Stimulated activated CD8-positive, alpha-beta memory T cell treated with anti-CD3 and anti-CD28 coated beads, Interleukin-12 subunit alpha, Interleukin-12 subunit beta, amount 100 ng/mL, for 4 hours (primary cell): ENCODE data around the gene SSBP3.
A peak's percentile ranks its signal among the peaks of the same experiment; 100 is the strongest.
"Not testable (repeated sequence)": the region's sequence is repeated elsewhere in the genome, so short reads cannot be mapped to it uniquely, and the experiment has no call there.

Source experiments
- DNase-seq: peaks from one replicate; pipeline ENCODE4 v3.0.0-alpha.2; 2020; ENCODE audit warnings: low read depth

SSBP3 gene

DNA sequence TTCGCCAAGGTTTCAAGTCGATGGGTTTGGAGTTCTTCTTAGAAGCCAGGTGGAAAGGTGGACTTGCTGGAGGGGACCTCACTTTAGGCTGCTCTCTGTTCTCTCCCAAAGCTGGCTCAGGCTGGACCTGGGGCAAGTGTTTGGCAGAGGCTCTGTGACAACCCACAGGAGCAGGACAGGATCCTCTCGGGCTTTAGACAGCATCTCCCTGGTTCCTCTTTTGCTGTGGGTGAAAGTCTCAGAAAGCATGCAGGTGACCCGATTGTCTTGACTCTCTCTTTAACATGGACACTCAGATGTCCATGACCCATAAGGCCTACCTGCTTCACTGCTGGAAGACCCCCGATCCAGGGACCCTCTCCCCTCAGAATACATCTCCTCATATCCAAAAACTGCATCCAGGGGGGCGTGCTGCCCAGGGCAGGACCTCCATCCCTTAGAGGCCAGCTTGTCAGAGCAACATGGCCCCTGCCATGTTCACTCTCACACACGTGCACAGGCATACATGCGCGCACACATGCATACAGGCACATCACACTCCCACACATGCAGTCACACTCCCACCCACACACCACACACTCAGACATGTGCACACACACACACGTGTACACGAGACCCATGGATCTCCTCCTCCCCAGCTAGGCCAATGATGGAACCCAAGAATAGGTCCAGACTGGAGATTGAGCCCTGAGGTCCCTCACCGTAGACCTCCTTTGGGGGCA, 184.9 kb downstream of the SSBP3 start:
- no peak for DNase-seq

DNA sequence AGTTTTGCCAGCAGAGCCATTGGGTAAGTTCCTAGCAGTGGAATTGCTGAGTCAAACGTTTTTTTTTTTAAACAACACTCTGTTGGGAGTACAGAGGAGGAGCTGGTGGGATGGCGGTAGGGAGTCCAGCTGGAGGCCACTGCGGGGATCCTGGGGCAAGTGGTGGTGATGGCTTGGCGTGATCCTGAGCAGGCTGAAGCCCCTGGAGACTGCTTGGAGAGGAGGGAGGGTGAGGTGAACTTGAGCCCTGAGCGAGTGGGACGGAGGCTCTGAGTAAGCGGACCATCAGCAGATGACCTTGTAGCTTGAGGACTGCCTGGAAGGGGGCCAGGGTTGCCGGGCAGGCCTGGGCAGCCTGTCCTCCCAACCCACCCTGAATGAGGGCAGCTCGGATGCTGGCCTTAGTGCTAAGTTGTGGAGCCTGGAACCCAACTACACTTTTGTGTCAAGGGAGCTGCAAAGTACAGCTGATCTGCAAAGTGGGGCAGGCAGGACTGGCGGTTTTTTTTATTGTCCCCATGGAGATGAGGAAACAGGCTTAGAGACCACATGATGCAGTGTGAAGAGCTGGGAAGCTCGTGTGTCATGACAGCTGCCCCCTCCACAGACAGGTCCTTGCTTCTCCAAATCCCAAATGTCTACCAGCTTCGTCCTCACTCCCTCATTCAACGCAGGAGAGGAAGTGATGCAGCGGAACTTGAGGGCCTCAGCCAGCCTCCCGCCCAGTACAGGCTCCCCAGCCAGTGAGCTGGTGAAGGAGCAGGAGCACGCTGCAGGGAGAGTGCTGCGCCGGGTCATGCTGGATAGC, 186.0 kb downstream of the SSBP3 start:
- DNase-seq: no peak

DNA sequence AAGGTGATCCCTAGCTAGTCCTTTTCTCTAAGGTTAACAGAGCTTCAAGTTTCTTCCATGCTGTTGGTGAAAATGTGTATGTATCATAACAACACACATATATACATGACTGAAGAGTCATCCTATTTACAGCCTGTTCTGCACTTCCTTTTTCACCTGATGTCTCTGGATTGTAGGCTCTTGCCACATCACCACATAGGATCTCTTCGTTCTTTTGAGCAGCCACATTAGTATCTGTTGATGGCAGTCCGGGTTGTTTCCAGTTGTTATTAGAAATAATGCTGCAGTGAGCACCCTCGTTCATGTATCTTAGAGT, 186.5 kb downstream of the SSBP3 start:
- DNase-seq: no peak

DNA sequence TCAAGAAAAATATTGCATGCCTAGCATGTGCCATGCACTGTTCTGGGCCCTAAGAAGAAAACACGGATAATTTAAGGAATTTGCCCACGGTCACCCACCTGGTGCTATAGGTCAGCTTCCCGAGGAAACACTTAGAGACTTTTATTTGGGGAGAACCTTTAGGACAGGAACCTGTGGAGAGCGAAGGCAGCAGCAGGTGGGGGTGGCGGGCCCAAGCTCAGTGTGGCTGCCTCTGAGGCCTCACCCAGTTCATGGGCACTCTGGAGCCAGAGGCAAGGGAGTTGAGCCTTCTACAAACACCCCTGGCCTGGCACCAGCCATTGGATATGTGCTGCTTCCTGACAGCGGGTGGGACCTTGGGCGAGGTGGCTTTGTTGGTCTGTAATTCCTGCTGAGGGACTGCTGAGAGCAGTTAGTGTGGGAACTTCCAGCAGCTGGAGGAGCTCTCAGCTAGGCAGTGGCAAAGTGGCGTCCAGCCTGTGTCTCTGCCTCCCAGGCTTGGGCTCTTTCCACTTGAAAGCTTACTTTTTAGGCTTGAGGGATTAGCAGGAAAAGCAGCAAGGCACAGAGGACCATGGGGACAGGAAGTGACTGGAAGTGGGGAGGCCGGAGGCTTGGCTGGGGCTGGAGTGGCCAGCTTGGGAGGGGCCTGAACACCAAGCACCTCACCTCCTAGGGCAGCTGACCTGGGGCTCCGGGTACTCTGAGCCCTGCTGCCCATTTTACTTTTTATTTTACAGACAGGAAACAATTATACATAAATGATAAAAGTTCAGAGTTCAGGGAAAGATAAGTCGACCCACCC, 187.1 kb downstream of the SSBP3 start:
- no peak for DNase-seq

GRCh38 chr1:54215523-54215922, 190.7 kb downstream of the SSBP3 start:
- no peak for DNase-seq

- DNase-seq: no peak
Measured at GRCh38 chr1:54212872-54213271, 193.3 kb downstream of the SSBP3 start.

GRCh38 chr1:54207896-54208295, 198.3 kb downstream of the SSBP3 start:
- not testable (repeated sequence) for DNase-seq

DNA sequence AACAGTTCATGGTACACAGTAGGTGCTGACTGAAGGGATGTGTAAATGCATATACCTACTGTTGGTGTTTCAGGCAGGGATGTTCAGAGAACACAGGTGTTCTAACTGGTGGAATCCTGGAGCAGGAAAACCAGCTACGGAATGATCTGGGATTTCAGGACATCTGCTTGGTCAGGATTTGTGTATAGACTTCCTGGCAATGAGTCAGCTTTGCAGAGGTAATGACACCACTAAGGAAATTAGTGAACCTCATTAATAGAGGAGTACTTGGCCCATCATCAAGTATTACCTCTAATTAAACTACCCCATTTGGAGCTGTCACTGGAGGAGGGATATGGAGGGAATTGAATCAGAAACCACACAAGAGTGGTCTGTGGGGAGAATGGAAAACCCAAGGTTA, 198.9 kb downstream of the SSBP3 start:
- DNase-seq: no peak

GRCh38 chr1:54204199-54204598, 202.0 kb downstream of the SSBP3 start:
- no peak for DNase-seq

DNA sequence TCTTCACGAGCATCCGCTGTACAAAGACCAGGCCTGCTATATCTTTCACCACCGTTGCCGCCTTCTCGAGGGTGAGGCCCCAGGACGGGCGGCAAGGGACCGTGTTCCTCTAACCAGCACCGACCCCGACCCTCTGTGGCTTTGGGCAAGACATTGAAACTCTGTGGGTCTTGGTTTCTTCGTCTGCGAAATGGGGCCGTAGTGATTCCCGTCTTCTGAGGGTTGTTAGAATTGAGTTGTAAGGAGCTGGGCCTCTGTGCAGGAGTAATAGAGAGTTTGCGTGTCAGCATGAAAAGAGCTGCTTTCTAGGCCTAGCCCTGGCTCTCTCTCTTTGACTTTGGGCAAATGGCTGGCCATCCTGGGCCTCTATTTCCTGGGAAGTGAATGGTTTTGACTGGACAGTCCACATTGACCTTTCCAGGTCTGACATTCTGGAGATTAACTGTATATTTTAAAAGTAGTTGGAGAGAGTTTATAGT, 205.6 kb downstream of the SSBP3 start:
- no peak for DNase-seq

GRCh38 chr1:54199765-54200518, 206.3 kb downstream of the SSBP3 start, which contains the start of the genes CYB5RL and MRPL37:
CYB5RL (minus strand) TSS chr1:54200030; CDS start chr1:54195616, 4,414 bp downstream.
MRPL37 (plus strand) TSS chr1:54200167; CDS start chr1:54200244, 77 bp downstream.
- peak; percentile 76 for DNase-seq

DNA sequence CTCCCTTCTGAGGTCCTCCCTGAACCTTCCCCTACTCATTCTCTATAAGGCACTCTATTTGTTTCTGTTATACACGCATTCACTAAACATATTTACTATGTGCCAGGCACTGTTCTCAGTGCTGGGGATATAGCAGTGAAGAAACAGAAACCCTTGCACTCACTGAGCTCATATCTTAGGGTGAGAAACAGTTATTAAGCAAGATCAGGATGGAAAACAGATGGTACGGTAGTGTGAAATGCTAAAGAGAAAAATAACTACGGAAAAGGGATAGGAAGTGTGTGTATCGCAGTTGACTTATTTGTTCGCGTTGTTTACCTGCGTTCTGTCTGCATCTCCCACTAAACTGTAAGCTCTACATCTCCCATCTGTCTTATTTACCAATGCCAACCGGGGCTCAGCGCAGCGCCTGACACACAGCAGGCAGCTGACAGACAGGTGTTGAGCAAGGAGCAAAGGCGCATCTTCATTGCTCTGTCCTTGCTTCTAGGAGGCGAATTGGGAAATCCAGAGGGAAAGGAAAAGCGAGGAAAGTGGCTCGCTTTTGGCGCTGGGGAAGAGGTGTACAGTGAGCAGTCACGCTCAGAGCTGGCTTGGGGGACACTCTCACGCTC, 206.9 kb downstream of the SSBP3 start:
- DNase-seq: no peak

- no peak for DNase-seq
Measured at GRCh38 chr1:54193453-54193852, 212.7 kb downstream of the SSBP3 start.

GRCh38 chr1:54191525-54191924, 214.7 kb downstream of the SSBP3 start:
- DNase-seq: no peak

DNA sequence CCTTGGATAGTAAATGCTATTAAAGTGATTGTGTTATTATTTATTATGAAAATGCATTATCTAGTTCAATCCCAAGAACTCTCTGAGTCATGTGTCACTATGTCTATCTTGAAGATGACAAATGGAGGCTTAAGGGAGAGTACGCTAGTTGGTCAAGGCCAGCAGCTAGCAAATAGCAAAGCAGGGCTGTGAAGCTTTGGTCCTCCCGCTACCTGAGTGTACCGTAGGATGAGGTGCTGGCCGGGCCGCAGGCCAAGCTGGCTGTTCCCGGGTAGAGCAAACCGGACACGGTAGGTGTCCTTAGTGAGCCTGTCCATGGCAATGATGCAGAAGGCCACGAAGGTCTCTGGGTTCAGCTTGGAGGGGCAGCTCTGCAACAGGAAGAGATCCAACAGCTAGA, 215.7 kb downstream of the SSBP3 start:
- DNase-seq: no peak

GRCh38 chr1:54188291-54188690, 217.9 kb downstream of the SSBP3 start:
- DNase-seq: no peak

- no peak for DNase-seq
Measured at GRCh38 chr1:54186056-54186455, 220.1 kb downstream of the SSBP3 start.

GRCh38 chr1:54180701-54181360, 225.4 kb downstream of the SSBP3 start:
- no peak for DNase-seq

DNA sequence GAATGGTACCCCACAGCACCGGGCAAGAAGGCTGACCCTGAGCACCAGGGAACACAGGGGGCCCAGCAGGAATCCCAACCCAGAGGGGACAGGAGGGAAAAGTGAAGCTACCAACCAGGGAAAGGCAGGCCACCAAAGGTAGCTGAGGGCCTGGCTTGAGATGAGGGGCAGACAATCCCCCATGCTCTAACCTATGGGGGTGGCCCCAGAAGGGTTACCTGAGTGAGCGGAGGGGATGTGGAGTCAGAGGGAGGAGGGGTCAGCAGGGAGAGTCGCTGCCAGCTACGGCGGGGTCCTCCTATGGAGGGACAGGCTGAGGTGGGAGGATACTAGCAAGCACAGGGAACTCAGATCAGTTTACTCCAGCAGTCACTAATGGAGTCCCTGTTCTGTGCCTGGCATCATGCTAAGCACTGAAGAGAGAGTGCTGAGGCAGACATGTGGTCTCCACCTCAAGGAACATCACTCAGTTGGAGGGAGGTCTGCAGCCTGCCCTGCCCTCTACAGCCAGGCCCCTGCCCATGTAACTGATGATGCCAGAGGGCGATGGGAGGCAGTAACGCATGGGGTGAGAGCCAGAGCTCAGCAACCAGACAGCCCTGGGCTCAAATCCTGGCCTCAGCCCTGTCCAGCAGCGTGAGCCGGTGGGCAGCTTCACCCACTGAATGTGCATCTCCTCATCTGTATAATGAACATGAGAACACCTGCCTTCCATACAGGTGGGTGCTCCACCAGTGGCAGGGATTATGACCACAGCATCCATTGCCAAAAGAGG, 227.7 kb downstream of the SSBP3 start:
- no peak for DNase-seq

GRCh38 chr1:54177726-54178125, 228.5 kb downstream of the SSBP3 start:
- DNase-seq: no peak
